ENCODE measurements around the gene FRMD1.

Gene FRMD1

DNA sequence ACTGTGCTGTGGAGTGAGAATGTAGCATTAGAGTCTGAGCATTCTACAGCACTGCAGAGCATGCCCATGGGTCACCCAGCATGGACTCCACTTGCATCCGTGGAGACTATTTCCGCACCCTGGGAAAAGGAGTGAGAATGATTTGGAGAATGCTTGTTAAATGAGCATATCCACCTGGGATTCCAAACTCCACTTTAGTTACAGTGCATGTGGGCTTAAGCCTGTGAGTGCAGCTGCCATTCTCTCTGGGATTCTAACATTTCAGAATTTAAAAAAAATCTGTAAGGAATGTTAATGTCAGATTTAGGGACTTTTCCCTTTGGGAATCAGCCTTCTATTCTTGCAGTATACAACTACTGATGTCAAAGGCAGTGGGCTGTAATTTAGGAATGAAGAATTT is 48.1 kb downstream of the FRMD1 start:
- ChIA-PET POLR2A (ENCODE audit: low non-redundant PET) (no interaction called here), CTCF (no interaction called here)
- no peak overlapping the region for H3K27ac ChIP-seq

DNA sequence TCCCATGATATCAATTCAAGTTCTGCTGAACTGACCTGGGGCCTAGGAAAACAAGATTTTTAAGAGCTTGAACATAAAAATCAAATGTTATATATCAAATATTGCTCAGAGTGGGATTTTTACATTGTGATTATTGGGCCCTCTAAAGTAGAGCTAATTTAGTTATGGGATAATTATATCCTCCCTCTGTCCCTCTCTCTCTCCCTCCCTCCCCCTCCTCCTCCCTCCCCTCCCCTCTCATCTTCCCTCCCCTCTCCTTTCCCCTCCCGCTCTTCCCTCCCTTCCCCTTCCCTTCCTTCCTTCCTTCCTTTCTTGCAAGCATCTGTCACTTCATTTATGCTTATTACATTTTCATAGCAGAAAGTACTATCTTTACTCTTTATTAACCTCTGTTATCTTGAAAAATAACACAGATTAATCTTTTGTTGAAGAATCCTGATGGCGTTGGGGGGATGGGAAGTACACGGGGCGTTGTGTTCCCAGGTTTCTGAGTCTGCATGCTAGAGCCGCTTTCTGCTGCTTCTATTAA is 48.7 kb downstream of the FRMD1 start:
- no peak overlapping the region for H3K27ac ChIP-seq
- CTCF ChIA-PET, result interaction anchor here (0.7 kb wide), 1 partner anchor 356 kb away, joined by 3 read pairs; no protein-coding TSS in a partner anchor
- DNase-seq (ENCODE audit: low spot score), result no peak
- POLR2A ChIA-PET (ENCODE audit: low non-redundant PET), result no interaction called here
- TF ChIP-seq, protein P1, sequence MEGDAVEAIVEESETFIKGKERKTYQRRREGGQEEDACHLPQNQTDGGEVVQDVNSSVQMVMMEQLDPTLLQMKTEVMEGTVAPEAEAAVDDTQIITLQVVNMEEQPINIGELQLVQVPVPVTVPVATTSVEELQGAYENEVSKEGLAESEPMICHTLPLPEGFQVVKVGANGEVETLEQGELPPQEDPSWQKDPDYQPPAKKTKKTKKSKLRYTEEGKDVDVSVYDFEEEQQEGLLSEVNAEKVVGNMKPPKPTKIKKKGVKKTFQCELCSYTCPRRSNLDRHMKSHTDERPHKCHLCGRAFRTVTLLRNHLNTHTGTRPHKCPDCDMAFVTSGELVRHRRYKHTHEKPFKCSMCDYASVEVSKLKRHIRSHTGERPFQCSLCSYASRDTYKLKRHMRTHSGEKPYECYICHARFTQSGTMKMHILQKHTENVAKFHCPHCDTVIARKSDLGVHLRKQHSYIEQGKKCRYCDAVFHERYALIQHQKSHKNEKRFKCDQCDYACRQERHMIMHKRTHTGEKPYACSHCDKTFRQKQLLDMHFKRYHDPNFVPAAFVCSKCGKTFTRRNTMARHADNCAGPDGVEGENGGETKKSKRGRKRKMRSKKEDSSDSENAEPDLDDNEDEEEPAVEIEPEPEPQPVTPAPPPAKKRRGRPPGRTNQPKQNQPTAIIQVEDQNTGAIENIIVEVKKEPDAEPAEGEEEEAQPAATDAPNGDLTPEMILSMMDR (conservative IDR thresholded peaks at IDR 0.05; ENCODE audit: low read depth), result no peak

More for the DNA sequence above, 48.1 kb downstream of the FRMD1 start:
- TF ChIP-seq, protein P1 (conservative IDR thresholded peaks at IDR 0.05; ENCODE audit: low read depth), result no peak
- no peak for DNase-seq (ENCODE audit: low spot score)

DNA sequence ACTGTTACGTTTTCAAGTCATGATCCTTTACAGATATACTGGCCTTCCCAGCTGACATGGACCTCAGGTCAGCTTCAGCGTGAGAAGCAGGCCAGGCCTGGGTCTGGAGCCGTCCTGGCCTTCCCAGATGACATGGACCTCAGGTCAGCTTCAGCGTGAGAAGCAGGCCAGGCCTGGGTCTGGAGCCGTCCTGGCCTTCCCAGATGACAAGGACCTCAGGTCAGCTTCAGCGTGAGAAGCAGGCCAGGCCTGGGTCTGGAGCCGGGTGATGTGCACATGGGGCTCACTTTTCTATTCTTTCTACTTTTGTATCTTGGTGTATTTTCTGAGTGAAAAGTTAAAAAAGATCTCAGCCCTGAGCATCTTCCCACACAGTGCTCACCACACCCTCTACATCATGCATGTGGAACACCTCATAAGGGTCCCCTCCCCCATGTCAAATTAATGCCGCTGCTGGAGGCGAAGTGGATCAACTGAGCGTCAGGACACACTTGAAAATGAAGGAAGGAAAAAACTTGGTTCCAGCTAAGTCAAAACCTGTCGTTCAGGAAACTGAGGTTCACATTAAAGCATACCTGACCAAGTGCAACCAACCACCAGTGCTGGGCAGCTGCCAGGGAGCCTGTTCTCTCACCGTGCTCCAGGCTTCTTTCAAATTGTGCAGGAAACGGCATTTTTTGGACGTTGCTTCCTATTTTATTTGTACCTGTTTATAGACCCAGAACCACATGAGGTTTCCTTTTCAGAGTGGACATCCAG is 49.4 kb downstream of the FRMD1 start:
- TF ChIP-seq, protein P1 (conservative IDR thresholded peaks at IDR 0.05; ENCODE audit: low read depth), result no peak
- H3K27ac ChIP-seq, result no peak overlapping the region
- no peak for DNase-seq (ENCODE audit: low spot score)
- CTCF ChIA-PET, result interaction anchor here (0.7 kb wide), 1 partner anchor 355 kb away, joined by 3 read pairs; no protein-coding TSS in a partner anchor
- POLR2A ChIA-PET (ENCODE audit: low non-redundant PET), result no interaction called here

DNA sequence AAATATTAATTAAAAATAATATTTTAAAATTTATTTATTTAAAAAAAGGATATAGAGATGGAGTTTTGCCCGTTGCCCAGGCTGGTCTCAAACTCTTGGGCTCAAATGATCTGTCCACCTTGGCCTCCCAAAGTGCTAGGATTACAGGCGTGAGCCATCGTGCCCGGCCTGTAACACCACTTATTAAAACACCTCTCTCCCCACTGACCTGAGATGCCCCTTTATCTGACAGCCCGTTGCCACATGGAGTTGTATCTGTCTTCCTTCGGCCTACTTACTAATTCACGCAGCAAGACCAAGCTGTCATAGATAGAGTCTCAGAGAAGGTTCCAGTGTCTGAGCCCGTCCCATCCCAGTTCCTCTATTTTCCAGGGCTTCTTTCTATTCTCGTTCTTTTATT is 50.8 kb downstream of the FRMD1 start:
- TF ChIP-seq, protein P1 (conservative IDR thresholded peaks at IDR 0.05; ENCODE audit: low read depth), result no peak
- no peak for DNase-seq (ENCODE audit: low spot score)
- no peak overlapping the region for H3K27ac ChIP-seq
- CTCF ChIA-PET, result no interaction called here
- POLR2A ChIA-PET (ENCODE audit: low non-redundant PET), result no interaction called here

DNA sequence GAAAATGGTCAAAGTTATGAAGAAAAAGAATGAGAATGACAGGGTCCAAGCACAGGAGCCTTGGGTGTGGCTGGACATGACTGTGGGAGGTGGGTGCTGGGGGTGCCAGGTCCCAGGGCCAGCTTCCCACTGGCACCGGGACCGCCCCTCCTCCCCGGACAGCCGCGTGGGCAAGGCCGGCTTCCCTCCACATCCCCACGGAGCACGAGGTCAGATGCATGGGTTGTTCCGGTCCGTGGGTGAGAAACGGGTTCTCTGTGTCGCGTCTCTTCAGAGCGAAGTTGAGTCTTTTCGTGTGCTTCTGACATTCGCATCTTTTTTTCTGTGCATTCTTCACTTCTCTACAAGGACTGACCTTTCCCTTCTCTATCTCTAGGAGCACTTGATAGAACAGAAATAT is 51.5 kb downstream of the FRMD1 start:
- no peak overlapping the region for H3K27ac ChIP-seq
- TF ChIP-seq, protein P1 (conservative IDR thresholded peaks at IDR 0.05; ENCODE audit: low read depth), result no peak
- ChIA-PET POLR2A (ENCODE audit: low non-redundant PET) (no interaction called here), CTCF (interaction anchor here (0.6 kb wide), 1 partner anchor 615 kb away, joined by 3 read pairs; no protein-coding TSS in a partner anchor)
- no peak for DNase-seq (ENCODE audit: low spot score)

DNA sequence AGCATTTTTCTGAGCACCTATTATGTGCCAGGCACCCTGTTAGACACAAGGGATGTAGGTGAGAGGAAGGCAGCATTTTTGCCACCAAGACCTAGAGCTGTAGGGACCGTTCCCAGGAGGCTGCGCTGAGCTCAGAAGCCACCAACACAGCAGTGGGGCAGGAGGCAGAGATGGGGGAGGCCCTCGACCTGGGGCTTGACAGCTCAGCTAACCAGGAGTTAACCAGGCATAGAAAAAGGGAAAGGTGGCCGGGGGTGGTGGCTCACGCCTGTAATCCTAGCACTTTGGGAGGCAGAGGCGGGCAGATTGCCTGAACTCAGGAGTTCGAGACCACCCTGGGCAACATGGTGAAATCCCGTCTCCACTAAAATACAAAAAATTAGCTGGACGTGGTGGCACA is 52.1 kb downstream of the FRMD1 start:
- TF ChIP-seq, protein P1 (conservative IDR thresholded peaks at IDR 0.05; ENCODE audit: low read depth), result no peak
- CTCF ChIA-PET, result interaction anchor here (0.6 kb wide), 2 partner anchors 217 to 615 kb away, joined by 3 read pairs; no protein-coding TSS in a partner anchor
- H3K27ac ChIP-seq, result no peak overlapping the region
- POLR2A ChIA-PET (ENCODE audit: low non-redundant PET), result no interaction called here
- DNase-seq (ENCODE audit: low spot score), result no peak
